ENCODE results near the gene IFTAP.
"Not testable (repeated sequence)": the region's sequence is repeated elsewhere in the genome, so short reads cannot be mapped to it uniquely, and the experiment has no call there.

The IFTAP gene

GRCh38 chr11:36594316-36594989 is at the start of gene IFTAP:
TSS of gene IFTAP (plus strand) at chr11:36594502. CDS start at chr11:36610104, 15,602 bp downstream.
- FAIRE-seq, result peak; percentile 90
- peak; percentile 60 for DNase-seq (ENCODE audit: insufficient read length, low spot score)
- TF ChIP-seq CTCF (IDR thresholded peaks at IDR 0.05; ENCODE audit: insufficient read depth, missing control alignments), result no peak

GRCh38 chr11:36550385-36551115 is 43.8 kb upstream of the IFTAP start:
- TF ChIP-seq CTCF (IDR thresholded peaks at IDR 0.05; ENCODE audit: insufficient read depth, missing control alignments), result no peak
- no peak for FAIRE-seq
- no peak for DNase-seq (ENCODE audit: insufficient read length, low spot score)

- FAIRE-seq; DNase-seq (ENCODE audit: insufficient read length, low spot score): not testable (repeated sequence)
Observed at GRCh38 chr11:36557390-36557789, 36.9 kb upstream of the IFTAP start.

- no peak for DNase-seq (ENCODE audit: insufficient read length, low spot score)
- FAIRE-seq, result no peak
- no peak for TF ChIP-seq CTCF (IDR thresholded peaks at IDR 0.05; ENCODE audit: insufficient read depth, missing control alignments)
Observed at GRCh38 chr11:36557991-36558390, 36.3 kb upstream of the IFTAP start.

GRCh38 chr11:36558571-36559413 is 35.5 kb upstream of the IFTAP start:
- DNase-seq (ENCODE audit: insufficient read length, low spot score) (no peak), FAIRE-seq (no peak)
- TF ChIP-seq CTCF (IDR thresholded peaks at IDR 0.05; ENCODE audit: insufficient read depth, missing control alignments), result no peak

GRCh38 chr11:36564376-36565030 is 29.8 kb upstream of the IFTAP start:
- peak; percentile 79 for TF ChIP-seq CTCF (IDR thresholded peaks at IDR 0.05; ENCODE audit: insufficient read depth, missing control alignments)
- FAIRE-seq (peak; percentile 84), DNase-seq (ENCODE audit: insufficient read length, low spot score) (no peak)

GRCh38 chr11:36565031-36565610 is 29.2 kb upstream of the IFTAP start:
- FAIRE-seq, result no peak
- DNase-seq (ENCODE audit: insufficient read length, low spot score), result no peak
- TF ChIP-seq CTCF (IDR thresholded peaks at IDR 0.05; ENCODE audit: insufficient read depth, missing control alignments), result no peak

Data from D721Med (cell line).